RWPE1 (cell line): Measurements from ENCODE around the gene TPM2.
"Not testable (repeated sequence)": the region's sequence is repeated elsewhere in the genome, so short reads cannot be mapped to it uniquely, and the experiment has no call there.

Source experiments
- CTCF ChIA-PET: fragments of 350-600 bp; sonication (Branson Sonifier 250); formaldehyde crosslinking; extraction: SDS; loops from one replicate; lab custom pipeline; 2021; lab: Yijun Ruan, JAX
- POLR2A ChIA-PET: fragments of 400-600 bp; formaldehyde crosslinking; extraction: SDS; loops from one replicate; lab custom pipeline; 2020; ENCODE audit warnings: antibody characterized with exemption; ENCODE audit not compliant: low non-redundant PET; lab: Yijun Ruan, JAX
- DNase-seq: peaks from one replicate; pipeline ENCODE4 v3.0.0; 2012; ENCODE audit warnings: low spot score
- H3K27ac ChIP-seq: fragments of 450-650 bp; 2 replicates; pipeline ENCODE4 v1.5.1; 2017
- CTCF ChIP-seq: fragments of 450-650 bp; conservative IDR thresholded peaks from 2 replicates; pipeline ENCODE4 v1.5.1; 2017; ENCODE audit warnings: low read depth, mild to moderate bottlenecking

Gene TPM2

GRCh38 chr9:35643046-35643445 is 46.7 kb downstream of the TPM2 start:
- no peak for TF ChIP-seq CTCF
- POLR2A ChIA-PET: no interaction called here
- no peak overlapping the region for H3K27ac ChIP-seq
- DNase-seq: no peak
- CTCF ChIA-PET: no interaction called here

- CTCF ChIA-PET, H3K27ac ChIP-seq, DNase-seq, POLR2A ChIA-PET: not testable (repeated sequence)
Observed at GRCh38 chr9:35641478-35641877, 48.2 kb downstream of the TPM2 start.

- CTCF ChIA-PET: interaction anchor here (0.7 kb wide), 1 partner anchor 389 kb away, joined by 3 read pairs; no protein-coding TSS in a partner anchor
- POLR2A ChIA-PET, H3K27ac ChIP-seq, DNase-seq: not testable (repeated sequence)
Observed at GRCh38 chr9:35640431-35640830, 49.3 kb downstream of the TPM2 start.

GRCh38 chr9:35639631-35640030 is 50.1 kb downstream of the TPM2 start:
- TF ChIP-seq CTCF: no peak
- H3K27ac ChIP-seq: no peak overlapping the region
- no peak for DNase-seq
- CTCF ChIA-PET: no interaction called here
- POLR2A ChIA-PET: no interaction called here

- CTCF ChIA-PET, DNase-seq, POLR2A ChIA-PET, H3K27ac ChIP-seq: not testable (repeated sequence)
Observed at GRCh38 chr9:35639225-35639624, 50.5 kb downstream of the TPM2 start.

GRCh38 chr9:35638751-35639150 is 51.0 kb downstream of the TPM2 start:
- POLR2A ChIA-PET, CTCF ChIA-PET, H3K27ac ChIP-seq, DNase-seq: not testable (repeated sequence)

GRCh38 chr9:35637427-35637955 is 52.2 kb downstream of the TPM2 start:
- POLR2A ChIA-PET, H3K27ac ChIP-seq, DNase-seq, CTCF ChIA-PET: not testable (repeated sequence)

- CTCF ChIA-PET: interaction anchor here (1.0 kb wide), 1 partner anchor 8 kb away, joined by 4 read pairs; no protein-coding TSS in a partner anchor
Observed at GRCh38 chr9:35636877-35637246, 52.9 kb downstream of the TPM2 start.

GRCh38 chr9:35636135-35636876 is 53.4 kb downstream of the TPM2 start:
- DNase-seq: no peak
- ChIA-PET POLR2A (no interaction called here), CTCF (interaction anchor here (0.9 to 1.0 kb wide), 2 partner anchors 9 to 33 kb away, joined by 3 to 4 read pairs; no protein-coding TSS in a partner anchor)
- TF ChIP-seq CTCF: no peak
- no peak overlapping the region for H3K27ac ChIP-seq

More at GRCh38 chr9:35636877-35637246, 52.9 kb downstream of the TPM2 start:
- DNase-seq, H3K27ac ChIP-seq, POLR2A ChIA-PET: not testable (repeated sequence)
